Endothelial cell of umbilical vein (primary cell): ENCODE data around the gene SLC7A7.

Experiments used
- EZH2 ChIP-seq: IDR thresholded peaks from 2 replicates; pipeline ENCODE4 v1.6.1; 2012; ENCODE audit warnings: borderline replicate concordance, low read depth, mild to moderate bottlenecking, moderate library complexity, low read length, inconsistent platforms; ENCODE audit not compliant: severe bottlenecking
- FOS ChIP-seq: IDR thresholded peaks from 2 replicates; pipeline ENCODE4 v1.6.1; 2011; ENCODE audit warnings: mild to moderate bottlenecking, low read length, moderate library complexity, borderline replicate concordance; ENCODE audit not compliant: insufficient read depth
- GATA2 ChIP-seq: IDR thresholded peaks from 2 replicates; pipeline ENCODE4 v1.7.0; 2011; ENCODE audit warnings: low read depth, mild to moderate bottlenecking, moderate library complexity, mixed read lengths, low read length; ENCODE audit not compliant: insufficient read length, insufficient read depth
- JUN ChIP-seq: IDR thresholded peaks from 2 replicates; pipeline ENCODE4 v1.6.1; 2011; ENCODE audit warnings: borderline replicate concordance, low read depth; ENCODE audit not compliant: insufficient read length, insufficient read depth
- MYC ChIP-seq: IDR thresholded peaks from one replicate; pipeline ENCODE4 v1.6.1; 2011; ENCODE audit warnings: mild to moderate bottlenecking, low read depth, low read length
- POLR2A ChIP-seq: IDR thresholded peaks from 2 replicates; pipeline ENCODE4 v1.6.1; 2012; ENCODE audit warnings: low read depth, mild to moderate bottlenecking, control low read depth, low read length
- POLR2AphosphoS5 ChIP-seq: IDR thresholded peaks from 2 replicates; pipeline ENCODE4 v1.6.1; 2012; ENCODE audit warnings: low read depth, mild to moderate bottlenecking, control low read depth, low read length, moderate library complexity; ENCODE audit not compliant: insufficient read depth
- TF ChIP-seq, protein P1 (sequence below), 2 donors: IDR thresholded peaks; 1 replicate in 1 of 2; 2 replicates in 1 of 2; pipeline ENCODE4 v1.5.1; 2011; ENCODE audit warnings: low read length in 2 of 2, mild to moderate bottlenecking in 2 of 2, moderate library complexity in 2 of 2, control low read depth in 1 of 2, inconsistent platforms in 1 of 2, low read depth in 1 of 2; ENCODE audit not compliant: insufficient read depth in 1 of 2; ENCODE audit errors: extremely low read depth in 1 of 2
- TF ChIP-seq, protein P2 (sequence below): IDR thresholded peaks from 2 replicates; pipeline ENCODE4 v1.6.1; 2011; ENCODE audit not compliant: insufficient read depth, insufficient read length

DNA sequence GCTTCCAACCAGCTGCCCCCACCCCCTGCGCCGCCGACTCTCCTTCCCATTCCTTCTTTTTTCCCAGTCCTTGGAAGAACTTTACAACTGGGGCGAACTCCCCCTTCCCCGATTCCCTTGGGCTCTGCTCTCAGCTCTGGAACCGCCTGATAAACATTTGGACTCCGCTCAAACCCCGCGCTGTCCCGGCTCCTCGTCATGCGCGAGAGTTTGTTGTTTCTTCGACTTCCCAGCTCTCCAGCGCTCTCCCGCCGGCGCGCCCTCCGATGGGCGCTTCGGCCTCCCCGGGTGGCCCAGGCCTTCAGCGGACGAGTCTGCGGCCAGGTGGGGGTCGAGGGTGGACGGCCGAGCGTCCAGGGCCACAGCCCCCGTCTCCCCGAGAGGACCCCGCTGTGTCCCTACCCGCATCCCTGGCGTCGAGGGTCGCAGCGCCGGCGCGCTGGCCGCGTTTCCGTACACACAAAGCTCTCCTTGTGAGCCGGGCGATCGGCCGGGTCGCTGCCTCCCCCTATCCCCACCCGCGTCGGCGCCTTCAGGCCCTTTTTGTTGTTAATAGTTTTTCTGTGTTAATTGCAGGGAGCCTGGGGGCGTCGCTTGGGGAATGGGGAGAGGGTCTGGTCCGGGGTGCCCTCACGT is 22.0 kb upstream of the SLC7A7 start:
- TF ChIP-seq, protein P1, sequence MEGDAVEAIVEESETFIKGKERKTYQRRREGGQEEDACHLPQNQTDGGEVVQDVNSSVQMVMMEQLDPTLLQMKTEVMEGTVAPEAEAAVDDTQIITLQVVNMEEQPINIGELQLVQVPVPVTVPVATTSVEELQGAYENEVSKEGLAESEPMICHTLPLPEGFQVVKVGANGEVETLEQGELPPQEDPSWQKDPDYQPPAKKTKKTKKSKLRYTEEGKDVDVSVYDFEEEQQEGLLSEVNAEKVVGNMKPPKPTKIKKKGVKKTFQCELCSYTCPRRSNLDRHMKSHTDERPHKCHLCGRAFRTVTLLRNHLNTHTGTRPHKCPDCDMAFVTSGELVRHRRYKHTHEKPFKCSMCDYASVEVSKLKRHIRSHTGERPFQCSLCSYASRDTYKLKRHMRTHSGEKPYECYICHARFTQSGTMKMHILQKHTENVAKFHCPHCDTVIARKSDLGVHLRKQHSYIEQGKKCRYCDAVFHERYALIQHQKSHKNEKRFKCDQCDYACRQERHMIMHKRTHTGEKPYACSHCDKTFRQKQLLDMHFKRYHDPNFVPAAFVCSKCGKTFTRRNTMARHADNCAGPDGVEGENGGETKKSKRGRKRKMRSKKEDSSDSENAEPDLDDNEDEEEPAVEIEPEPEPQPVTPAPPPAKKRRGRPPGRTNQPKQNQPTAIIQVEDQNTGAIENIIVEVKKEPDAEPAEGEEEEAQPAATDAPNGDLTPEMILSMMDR (IDR thresholded peaks at IDR 0.05; ENCODE audit: extremely low read depth in 1 of 2, insufficient read depth in 1 of 2, low read depth in 1 of 2, low read length in 2 of 2), result no peak
- TF ChIP-seq MYC (no peak), POLR2AphosphoS5 (no peak), POLR2A (no peak), EZH2 (no peak), JUN (no peak), GATA2 (no peak), FOS (no peak)
- TF ChIP-seq, protein P2, sequence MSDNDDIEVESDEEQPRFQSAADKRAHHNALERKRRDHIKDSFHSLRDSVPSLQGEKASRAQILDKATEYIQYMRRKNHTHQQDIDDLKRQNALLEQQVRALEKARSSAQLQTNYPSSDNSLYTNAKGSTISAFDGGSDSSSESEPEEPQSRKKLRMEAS, result no peak
